HUES64 (cell line): ENCODE measurements around the gene SCYGR6.

Experiments used
- H3K27ac ChIP-seq: 2 replicates; pipeline ENCODE4 v1.7.0; 2013; ENCODE audit warnings: low read depth, low read length, inconsistent platforms
- H3K27me3 ChIP-seq: 2 replicates; pipeline ENCODE4 v1.6.1; 2013; ENCODE audit warnings: mild to moderate bottlenecking, low read length; ENCODE audit not compliant: insufficient read depth
- H3K36me3 ChIP-seq: 2 replicates; pipeline ENCODE4 v1.6.1; 2013; ENCODE audit warnings: mild to moderate bottlenecking, low read length; ENCODE audit not compliant: insufficient read depth
- H3K4me1 ChIP-seq: 2 replicates; pipeline ENCODE4 v1.6.1; 2013; ENCODE audit warnings: mild to moderate bottlenecking, low read length, moderate library complexity; ENCODE audit not compliant: insufficient read depth
- H3K4me3 ChIP-seq: 2 replicates; pipeline ENCODE4 v1.5.1; 2013; ENCODE audit warnings: mild to moderate bottlenecking, low read length, moderate library complexity
- H3K9ac ChIP-seq: 2 replicates; pipeline ENCODE4 v1.6.1; 2013; ENCODE audit warnings: mild to moderate bottlenecking, low read depth, low read length
- H3K9me3 ChIP-seq: 2 replicates; pipeline ENCODE4 v1.6.1; 2013; ENCODE audit warnings: low read depth, low read length; ENCODE audit not compliant: insufficient read depth
- WGBS: fragments of 150-250, 120-280 bp; methylation state at CpG from one replicate; pipeline ENCODE4 v1.1.7; 2013; ENCODE audit warnings: missing lambda C conversion rate; 5-methylcytosine and 5-hydroxymethylcytosine counted together

Gene SCYGR6

DNA sequence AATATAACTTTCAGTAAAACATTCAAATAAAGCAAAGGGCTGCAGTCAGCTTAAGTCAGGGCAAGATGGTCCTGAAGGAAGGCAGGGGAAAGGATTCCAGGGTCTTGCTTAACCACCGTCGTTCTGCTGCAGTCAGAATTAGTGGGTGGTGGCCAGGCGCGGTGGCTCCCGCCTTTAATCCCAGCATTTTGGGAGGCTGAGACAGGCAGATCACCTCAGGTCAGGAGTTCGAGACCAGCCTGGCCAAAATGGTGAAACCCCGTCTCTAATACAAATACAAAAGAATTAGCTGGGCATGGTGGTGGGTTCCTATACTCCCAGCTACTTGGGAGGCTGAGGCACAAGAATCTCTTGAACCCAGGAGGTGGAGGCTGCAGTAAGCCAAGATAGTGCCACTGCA is 13.6 kb downstream of the SCYGR6 start:
- no peak overlapping the region for H3K4me3 ChIP-seq
- no peaks in the 10 kb centered on the region for H3K36me3 ChIP-seq
- no peaks in the 10 kb centered on the region for H3K27me3 ChIP-seq
- H3K27ac ChIP-seq, result no peak overlapping the region
- H3K4me1 ChIP-seq, result peaks cover 2% of the 10 kb centered on the region; the same call in 1 of the 2 replicates
- H3K9me3 ChIP-seq, result no peaks in the 10 kb centered on the region
- H3K9ac ChIP-seq, result no peak overlapping the region
- WGBS, result 95% methylated on average over 7 of the region's 7 CpGs

DNA sequence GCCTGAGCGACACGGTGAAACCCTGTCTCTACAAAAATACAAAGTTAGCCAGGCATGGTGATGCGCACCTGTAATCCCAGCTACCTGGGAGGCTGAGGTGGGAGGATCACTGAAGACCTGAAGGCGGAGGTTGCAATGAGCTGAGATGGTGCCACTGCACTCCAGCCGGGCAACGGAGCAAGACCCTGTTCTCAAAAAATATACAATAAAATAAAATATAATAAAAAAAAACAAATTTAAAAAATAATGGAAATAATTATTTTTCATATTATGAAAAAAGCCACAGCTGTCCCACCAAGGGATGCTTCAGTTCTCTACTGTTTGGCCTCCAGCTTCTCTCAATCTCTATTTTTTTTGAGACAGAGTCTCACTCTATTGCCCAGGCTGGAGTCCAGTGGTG is 17.2 kb downstream of the SCYGR6 start:
- H3K36me3 ChIP-seq, result no peaks in the 10 kb centered on the region
- no peaks in the 10 kb centered on the region for H3K27me3 ChIP-seq
- no peaks in the 10 kb centered on the region for H3K4me1 ChIP-seq
- no peaks in the 10 kb centered on the region for H3K9me3 ChIP-seq
- 72% methylated on average over 4 of the region's 6 CpGs for WGBS
- no peak overlapping the region for H3K27ac ChIP-seq
- H3K4me3 ChIP-seq, result no peak overlapping the region
- no peak overlapping the region for H3K9ac ChIP-seq

DNA sequence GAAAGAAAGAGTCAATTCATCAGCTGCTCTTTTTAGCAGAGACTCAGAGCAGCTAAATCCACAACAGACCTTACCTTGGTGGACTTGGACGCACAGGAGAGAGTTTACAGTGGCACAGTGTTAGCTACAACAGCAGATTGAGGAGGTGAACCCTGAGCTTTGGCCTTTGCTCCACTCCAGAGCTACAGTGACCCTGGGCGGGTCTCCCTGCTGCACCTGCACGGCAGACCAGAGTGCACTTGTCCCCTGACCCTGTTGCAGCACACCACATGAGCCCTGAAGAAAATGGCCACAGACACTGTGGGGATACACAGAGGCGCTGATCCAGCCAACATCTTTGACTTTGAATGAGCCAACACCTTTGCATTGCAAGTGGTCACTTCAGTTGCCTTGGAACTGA is 17.7 kb downstream of the SCYGR6 start:
- H3K27me3 ChIP-seq, result no peaks in the 10 kb centered on the region
- H3K4me1 ChIP-seq, result no peaks in the 10 kb centered on the region
- no peaks in the 10 kb centered on the region for H3K36me3 ChIP-seq
- 92% methylated on average over 4 of the region's 4 CpGs for WGBS
- no peak overlapping the region for H3K9ac ChIP-seq
- H3K27ac ChIP-seq, result no peak overlapping the region
- no peaks in the 10 kb centered on the region for H3K9me3 ChIP-seq
- H3K4me3 ChIP-seq, result no peak overlapping the region

DNA sequence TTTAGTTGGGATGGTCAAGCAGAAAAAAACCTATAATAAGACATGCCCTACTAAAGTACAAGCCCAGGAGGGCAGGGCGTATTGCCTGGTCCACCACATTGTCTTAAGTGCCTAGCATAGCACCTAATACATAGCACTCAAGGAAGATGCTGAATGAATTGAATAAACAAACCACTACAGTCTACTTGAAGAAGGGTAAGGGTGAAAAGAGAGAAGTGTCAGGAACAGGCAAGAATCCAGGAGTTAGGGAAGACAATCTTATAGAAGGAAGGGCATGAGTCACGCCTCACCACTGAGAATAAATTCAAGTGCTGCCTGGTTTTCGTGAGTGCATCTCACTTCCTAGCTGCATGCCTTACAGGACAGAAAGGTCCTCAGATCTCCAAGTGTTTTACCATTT is 20.6 kb downstream of the SCYGR6 start:
- Histone ChIP-seq H3K4me3 (no peak overlapping the region), H3K27ac (no peak overlapping the region), H3K9ac (no peak overlapping the region), H3K4me1 (no peaks in the 10 kb centered on the region), H3K36me3 (no peaks in the 10 kb centered on the region), H3K9me3 (no peaks in the 10 kb centered on the region), H3K27me3 (no peaks in the 10 kb centered on the region)
- WGBS, result 89% methylated on average over 3 of the region's 3 CpGs

DNA sequence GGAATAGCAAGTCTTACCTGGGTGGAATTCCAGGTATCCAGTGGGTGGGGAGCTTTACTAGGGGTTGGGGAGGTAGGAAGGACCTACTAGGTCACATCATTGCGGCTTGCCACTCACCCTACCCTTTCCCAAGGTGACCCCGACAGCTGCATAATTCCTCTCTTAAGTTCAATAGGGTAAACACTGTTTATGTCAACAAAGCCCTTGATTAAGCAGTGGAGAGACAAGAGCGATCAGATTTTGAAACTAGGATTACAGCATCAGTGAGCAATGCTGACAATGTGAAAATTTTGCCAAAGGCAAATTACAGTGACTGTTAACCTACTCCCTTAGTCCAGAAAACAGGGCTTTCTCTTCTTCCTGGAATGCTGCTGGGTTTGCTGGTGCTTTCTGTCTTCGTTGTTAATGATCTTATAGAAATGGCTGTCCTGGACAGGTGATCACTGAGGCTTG is 21.3 kb downstream of the SCYGR6 start:
- Histone ChIP-seq H3K4me1 (no peaks in the 10 kb centered on the region), H3K27me3 (no peaks in the 10 kb centered on the region), H3K9ac (no peak overlapping the region), H3K9me3 (no peaks in the 10 kb centered on the region), H3K4me3 (no peak overlapping the region), H3K27ac (no peak overlapping the region), H3K36me3 (no peaks in the 10 kb centered on the region)
- 80% methylated on average over 4 of the region's 4 CpGs for WGBS

DNA sequence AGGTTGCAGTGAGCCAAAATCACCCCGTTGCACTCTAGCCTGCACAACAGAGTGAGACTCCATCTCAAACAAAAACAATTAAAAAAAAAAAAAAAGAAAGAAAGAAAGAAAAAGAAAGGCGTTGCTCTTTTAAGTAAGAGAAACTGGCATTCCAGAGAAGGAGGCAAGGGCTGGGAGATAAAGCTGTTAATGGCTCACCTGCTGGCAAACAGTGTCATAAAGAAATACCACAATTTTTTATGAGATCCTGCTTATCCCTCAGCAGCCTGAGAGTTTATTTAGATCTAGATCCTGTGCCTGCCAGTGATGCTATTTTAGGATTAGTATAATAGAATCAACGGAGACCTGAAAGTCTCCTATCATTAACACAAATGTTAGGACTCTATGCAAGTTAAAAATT is 23.0 kb downstream of the SCYGR6 start:
- Histone ChIP-seq H3K9me3 (no peaks in the 10 kb centered on the region), H3K4me3 (no peak overlapping the region), H3K36me3 (no peaks in the 10 kb centered on the region), H3K9ac (no peak overlapping the region), H3K27me3 (no peaks in the 10 kb centered on the region), H3K27ac (no peak overlapping the region), H3K4me1 (no peaks in the 10 kb centered on the region)
- 79% methylated on average over 2 of the region's 3 CpGs for WGBS

- H3K27ac ChIP-seq, result no peak overlapping the region
- H3K9me3 ChIP-seq, result no peaks in the 10 kb centered on the region
- no peak overlapping the region for H3K4me3 ChIP-seq
- H3K4me1 ChIP-seq, result no peaks in the 10 kb centered on the region
- WGBS, result no CpG with 5 or more reads among the region's 2 CpGs
- H3K9ac ChIP-seq, result no peak overlapping the region
- no peaks in the 10 kb centered on the region for H3K36me3 ChIP-seq
- H3K27me3 ChIP-seq, result no peaks in the 10 kb centered on the region
Measured at GRCh38 chr2:227696990-227697679, 27.4 kb downstream of the SCYGR6 start.

GRCh38 chr2:227687189-227687588 is 37.4 kb downstream of the SCYGR6 start:
- Histone ChIP-seq H3K4me1 (no peaks in the 10 kb centered on the region), H3K9me3 (no peaks in the 10 kb centered on the region), H3K27me3 (no peaks in the 10 kb centered on the region), H3K27ac (no peak overlapping the region), H3K36me3 (no peaks in the 10 kb centered on the region), H3K4me3 (no peak overlapping the region), H3K9ac (no peak overlapping the region)
- 94% methylated on average over 3 of the region's 3 CpGs for WGBS

DNA sequence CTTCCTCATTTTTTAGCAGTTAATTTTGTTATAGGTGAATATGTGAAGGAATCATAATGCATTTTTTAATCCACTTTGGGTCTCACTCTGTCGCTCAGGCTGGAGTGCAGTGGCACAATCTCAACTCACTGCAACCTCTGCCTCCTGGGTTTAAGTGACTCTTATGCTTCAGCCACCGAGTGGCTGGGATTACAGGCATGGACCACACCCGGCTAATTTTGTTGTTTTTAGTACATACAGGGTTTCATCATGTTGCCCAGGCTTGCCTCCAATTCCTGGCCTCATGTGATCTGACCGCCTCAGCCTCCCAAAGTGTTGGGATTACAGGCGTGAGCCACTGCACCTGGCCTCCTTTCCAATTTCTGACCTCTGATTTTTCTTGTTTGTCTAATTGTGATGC is 40.3 kb downstream of the SCYGR6 start:
- H3K9ac ChIP-seq, result no peak overlapping the region
- H3K4me3 ChIP-seq, result no peak overlapping the region
- WGBS, result 95% methylated on average over 5 of the region's 5 CpGs
- H3K4me1 ChIP-seq, result no peaks in the 10 kb centered on the region
- H3K27ac ChIP-seq, result no peak overlapping the region
- no peaks in the 10 kb centered on the region for H3K27me3 ChIP-seq
- H3K9me3 ChIP-seq, result no peaks in the 10 kb centered on the region
- no peaks in the 10 kb centered on the region for H3K36me3 ChIP-seq

DNA sequence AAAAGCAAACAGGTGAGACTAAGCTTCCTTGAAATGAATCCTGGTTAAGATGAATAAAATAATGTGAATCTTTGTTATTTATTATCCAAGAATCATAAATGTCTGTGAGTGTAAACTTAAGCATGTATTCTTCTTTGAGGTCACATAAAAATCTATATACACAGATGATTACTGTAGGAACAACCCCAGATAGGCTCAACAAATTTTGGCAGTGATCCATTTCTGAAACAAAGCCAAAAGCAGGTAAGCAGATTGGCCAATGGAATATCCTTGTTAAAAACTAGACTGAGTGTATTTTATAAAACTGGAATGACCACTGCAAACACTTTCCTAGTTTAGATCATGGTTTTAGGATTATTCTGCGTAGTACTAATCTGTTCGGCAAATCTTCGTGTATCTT is 46.6 kb downstream of the SCYGR6 start:
- no peaks in the 10 kb centered on the region for H3K27me3 ChIP-seq
- H3K27ac ChIP-seq, result no peak overlapping the region
- H3K4me1 ChIP-seq, result no peaks in the 10 kb centered on the region
- no peaks in the 10 kb centered on the region for H3K36me3 ChIP-seq
- H3K9ac ChIP-seq, result no peak overlapping the region
- no CpG with 5 or more reads among the region's 3 CpGs for WGBS
- H3K9me3 ChIP-seq, result no peaks in the 10 kb centered on the region
- no peak overlapping the region for H3K4me3 ChIP-seq

DNA sequence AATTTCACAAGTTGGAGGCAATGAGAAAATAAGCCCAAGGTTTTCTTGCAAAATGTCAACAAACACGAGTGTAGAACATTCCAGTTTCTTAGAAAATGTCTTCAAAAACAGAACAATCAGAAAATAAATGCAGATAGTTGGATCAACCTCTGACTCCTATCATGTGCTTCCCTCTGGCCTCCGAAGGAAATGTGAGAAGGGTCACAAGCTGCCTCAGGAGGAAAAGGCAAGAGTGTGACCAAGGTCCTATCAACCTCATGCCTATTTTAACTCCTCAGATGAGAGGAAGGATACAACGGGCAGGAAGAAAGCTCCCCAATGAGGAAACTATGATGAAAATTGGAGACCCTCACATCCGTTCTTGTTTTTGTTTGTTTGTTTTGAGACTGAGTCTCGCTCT is 50.1 kb downstream of the SCYGR6 start:
- Histone ChIP-seq H3K9ac (no peak overlapping the region), H3K36me3 (no peaks in the 10 kb centered on the region), H3K27me3 (no peaks in the 10 kb centered on the region), H3K4me3 (no peak overlapping the region), H3K27ac (no peak overlapping the region), H3K9me3 (no peaks in the 10 kb centered on the region), H3K4me1 (peaks cover 9% of the 10 kb centered on the region)
- WGBS, result 95% methylated on average over 5 of the region's 5 CpGs
